PFSK-1 (cell line): ENCODE data around the gene LDHAL6A.

Experiments
- FOXP2 ChIP-seq: optimal IDR thresholded peaks from 2 replicates; pipeline ENCODE3; 2011; ENCODE audit warnings: borderline replicate concordance, control low read depth, inconsistent platforms; ENCODE audit not compliant: insufficient read depth; ENCODE audit errors: extremely low read length, extremely low read depth
- POLR2AphosphoS5 ChIP-seq: IDR thresholded peaks from 2 replicates; pipeline ENCODE4 v1.6.1; 2012; ENCODE audit warnings: low read depth, mild to moderate bottlenecking, control low read depth, low read length, moderate library complexity
- SIN3A ChIP-seq: IDR thresholded peaks from 2 replicates; pipeline ENCODE4 v1.6.1; 2012; ENCODE audit warnings: mild to moderate bottlenecking, low read length, moderate library complexity, borderline replicate concordance; ENCODE audit not compliant: insufficient read depth
- TAF1 ChIP-seq: IDR thresholded peaks from 2 replicates; pipeline ENCODE4 v1.6.1; 2012; ENCODE audit warnings: low read length, control low read depth, borderline replicate concordance; ENCODE audit not compliant: insufficient read depth
- TF ChIP-seq, protein P1 (sequence below), 2 experiments: IDR thresholded peaks; 2 replicates each; pipeline versions ENCODE4 v1.6.1 to v1.8.0; 2011 to 2012; ENCODE audit warnings: low read depth in 2 of 2, low read length in 2 of 2, control low read depth in 1 of 2, inconsistent platforms in 1 of 2, mild to moderate bottlenecking in 1 of 2, moderate library complexity in 1 of 2; ENCODE audit not compliant: insufficient read depth in 1 of 2

LDHAL6A gene

DNA sequence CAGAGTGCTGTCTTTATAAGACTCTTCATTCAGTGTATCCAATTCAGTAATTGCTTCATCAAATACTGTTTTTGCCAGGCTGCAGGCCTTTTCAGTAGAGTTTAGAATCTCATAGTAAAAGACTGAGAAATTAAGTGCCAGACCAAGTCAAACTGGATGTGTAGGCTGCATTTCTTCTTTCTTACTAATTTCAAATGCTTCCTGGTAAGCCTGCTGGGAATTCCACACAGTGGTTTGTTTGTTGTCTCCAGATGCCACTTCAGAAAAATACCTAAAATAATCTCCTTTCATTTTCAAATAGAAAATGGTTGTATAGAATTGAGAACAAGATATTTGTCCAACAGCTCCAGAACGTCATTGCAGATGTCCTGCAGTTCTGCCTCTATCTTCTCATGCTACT is 34.7 kb downstream of the LDHAL6A start:
- TF ChIP-seq, protein P1, sequence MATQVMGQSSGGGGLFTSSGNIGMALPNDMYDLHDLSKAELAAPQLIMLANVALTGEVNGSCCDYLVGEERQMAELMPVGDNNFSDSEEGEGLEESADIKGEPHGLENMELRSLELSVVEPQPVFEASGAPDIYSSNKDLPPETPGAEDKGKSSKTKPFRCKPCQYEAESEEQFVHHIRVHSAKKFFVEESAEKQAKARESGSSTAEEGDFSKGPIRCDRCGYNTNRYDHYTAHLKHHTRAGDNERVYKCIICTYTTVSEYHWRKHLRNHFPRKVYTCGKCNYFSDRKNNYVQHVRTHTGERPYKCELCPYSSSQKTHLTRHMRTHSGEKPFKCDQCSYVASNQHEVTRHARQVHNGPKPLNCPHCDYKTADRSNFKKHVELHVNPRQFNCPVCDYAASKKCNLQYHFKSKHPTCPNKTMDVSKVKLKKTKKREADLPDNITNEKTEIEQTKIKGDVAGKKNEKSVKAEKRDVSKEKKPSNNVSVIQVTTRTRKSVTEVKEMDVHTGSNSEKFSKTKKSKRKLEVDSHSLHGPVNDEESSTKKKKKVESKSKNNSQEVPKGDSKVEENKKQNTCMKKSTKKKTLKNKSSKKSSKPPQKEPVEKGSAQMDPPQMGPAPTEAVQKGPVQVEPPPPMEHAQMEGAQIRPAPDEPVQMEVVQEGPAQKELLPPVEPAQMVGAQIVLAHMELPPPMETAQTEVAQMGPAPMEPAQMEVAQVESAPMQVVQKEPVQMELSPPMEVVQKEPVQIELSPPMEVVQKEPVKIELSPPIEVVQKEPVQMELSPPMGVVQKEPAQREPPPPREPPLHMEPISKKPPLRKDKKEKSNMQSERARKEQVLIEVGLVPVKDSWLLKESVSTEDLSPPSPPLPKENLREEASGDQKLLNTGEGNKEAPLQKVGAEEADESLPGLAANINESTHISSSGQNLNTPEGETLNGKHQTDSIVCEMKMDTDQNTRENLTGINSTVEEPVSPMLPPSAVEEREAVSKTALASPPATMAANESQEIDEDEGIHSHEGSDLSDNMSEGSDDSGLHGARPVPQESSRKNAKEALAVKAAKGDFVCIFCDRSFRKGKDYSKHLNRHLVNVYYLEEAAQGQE (IDR thresholded peaks at IDR 0.05; ENCODE audit: insufficient read depth in 1 of 2, low read depth in 2 of 2, low read length in 2 of 2): no peak
- TF ChIP-seq FOXP2 (no peak), SIN3A (no peak), POLR2AphosphoS5 (no peak), TAF1 (no peak)

DNA sequence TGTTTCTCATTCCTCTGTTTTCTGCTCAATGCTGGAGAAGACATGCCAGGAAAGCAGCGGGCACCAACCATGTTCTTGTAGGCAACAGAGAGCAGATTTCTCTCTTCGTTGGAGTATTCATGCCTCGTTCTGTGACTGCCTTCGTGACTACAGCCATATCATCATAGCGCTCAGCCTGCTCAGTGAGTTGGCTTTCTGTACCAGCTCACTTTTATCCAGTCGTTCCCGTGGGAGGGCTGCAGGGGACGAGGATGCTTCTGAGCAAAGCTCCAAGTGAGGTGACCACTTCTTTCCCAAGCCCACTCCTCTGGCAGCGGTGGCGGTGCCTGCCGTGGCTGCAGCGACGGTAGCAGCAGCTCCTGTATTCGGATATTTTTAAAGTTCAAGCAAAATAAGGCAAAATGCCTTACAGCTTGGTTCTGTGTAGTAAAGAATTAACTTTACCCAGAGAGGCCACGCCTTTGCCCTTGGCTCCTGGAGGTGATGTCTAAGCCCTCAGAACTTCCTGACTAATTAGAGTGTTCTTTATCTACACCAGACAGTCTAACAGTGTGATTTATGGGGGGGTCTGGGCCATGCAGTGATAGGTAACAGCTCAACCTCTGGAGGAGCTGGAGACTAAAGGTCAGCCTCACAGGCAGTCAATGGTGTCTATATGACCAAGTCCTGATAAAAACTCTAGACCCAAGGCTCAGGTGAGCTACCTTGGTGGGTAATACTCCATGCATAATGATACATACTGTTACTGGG is 35.3 kb downstream of the LDHAL6A start:
- TF ChIP-seq SIN3A (no peak), TAF1 (no peak), POLR2AphosphoS5 (no peak), FOXP2 (no peak)
- TF ChIP-seq, protein P1 (IDR thresholded peaks at IDR 0.05; ENCODE audit: insufficient read depth in 1 of 2, low read depth in 2 of 2, low read length in 2 of 2): no peak

DNA sequence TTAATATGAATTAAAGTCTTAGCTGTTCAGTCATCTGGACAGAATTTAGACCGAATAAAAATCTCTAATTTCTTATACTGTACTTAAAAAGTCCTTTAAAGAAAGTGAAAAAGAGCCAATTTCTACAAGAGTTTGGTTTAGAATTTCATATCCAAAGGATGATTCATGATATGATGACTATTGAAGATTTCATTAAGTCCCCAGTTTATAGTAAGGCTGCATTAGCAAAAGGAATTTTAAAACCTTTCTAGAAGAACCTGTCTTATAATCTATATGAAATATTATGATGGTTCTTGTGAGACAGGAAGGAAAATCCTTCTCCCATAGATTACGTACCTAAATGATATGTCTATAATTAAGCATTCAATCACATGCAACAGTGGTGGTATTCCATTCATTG is 36.3 kb downstream of the LDHAL6A start:
- TF ChIP-seq, protein P1 (IDR thresholded peaks at IDR 0.05; ENCODE audit: insufficient read depth in 1 of 2, low read depth in 2 of 2, low read length in 2 of 2): no peak
- TF ChIP-seq TAF1 (no peak), SIN3A (no peak), FOXP2 (no peak), POLR2AphosphoS5 (no peak)

DNA sequence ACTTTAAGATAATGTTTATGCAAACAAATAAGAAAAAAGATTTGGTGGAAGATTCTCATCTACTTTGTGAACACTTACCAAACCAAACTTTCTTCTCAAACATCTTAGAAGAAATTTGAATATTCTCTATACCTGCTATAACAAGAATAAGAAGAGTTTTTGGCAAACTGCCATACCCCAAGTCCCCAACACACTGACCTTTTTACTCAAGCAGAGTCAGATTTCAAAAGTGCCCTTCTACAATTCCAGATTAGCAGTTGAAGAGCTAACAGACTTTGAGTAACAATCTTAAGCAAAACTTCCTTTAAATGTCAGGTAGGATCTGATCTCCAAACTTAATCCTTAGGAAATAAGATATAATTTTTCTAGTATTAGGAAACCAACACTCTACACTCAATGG is 37.2 kb downstream of the LDHAL6A start:
- TF ChIP-seq FOXP2 (no peak), SIN3A (no peak), TAF1 (no peak), POLR2AphosphoS5 (no peak)
- TF ChIP-seq, protein P1 (IDR thresholded peaks at IDR 0.05; ENCODE audit: insufficient read depth in 1 of 2, low read depth in 2 of 2, low read length in 2 of 2): no peak
